HG03175 (cell line): ENCODE measurements around the gene PIGQ.

Source experiments
- ATAC-seq: cut with Tn5 transposase; IDR thresholded peaks from one replicate; pipeline ENCODE4 v1.9.1; 2021; ENCODE audit warnings: mild to moderate bottlenecking, moderate library complexity; ENCODE audit not compliant: unreplicated experiment

The PIGQ gene

GRCh38 chr16:554640-555365 lies 15.0 kb upstream of the PIGQ start:
- ATAC-seq = no peak

DNA sequence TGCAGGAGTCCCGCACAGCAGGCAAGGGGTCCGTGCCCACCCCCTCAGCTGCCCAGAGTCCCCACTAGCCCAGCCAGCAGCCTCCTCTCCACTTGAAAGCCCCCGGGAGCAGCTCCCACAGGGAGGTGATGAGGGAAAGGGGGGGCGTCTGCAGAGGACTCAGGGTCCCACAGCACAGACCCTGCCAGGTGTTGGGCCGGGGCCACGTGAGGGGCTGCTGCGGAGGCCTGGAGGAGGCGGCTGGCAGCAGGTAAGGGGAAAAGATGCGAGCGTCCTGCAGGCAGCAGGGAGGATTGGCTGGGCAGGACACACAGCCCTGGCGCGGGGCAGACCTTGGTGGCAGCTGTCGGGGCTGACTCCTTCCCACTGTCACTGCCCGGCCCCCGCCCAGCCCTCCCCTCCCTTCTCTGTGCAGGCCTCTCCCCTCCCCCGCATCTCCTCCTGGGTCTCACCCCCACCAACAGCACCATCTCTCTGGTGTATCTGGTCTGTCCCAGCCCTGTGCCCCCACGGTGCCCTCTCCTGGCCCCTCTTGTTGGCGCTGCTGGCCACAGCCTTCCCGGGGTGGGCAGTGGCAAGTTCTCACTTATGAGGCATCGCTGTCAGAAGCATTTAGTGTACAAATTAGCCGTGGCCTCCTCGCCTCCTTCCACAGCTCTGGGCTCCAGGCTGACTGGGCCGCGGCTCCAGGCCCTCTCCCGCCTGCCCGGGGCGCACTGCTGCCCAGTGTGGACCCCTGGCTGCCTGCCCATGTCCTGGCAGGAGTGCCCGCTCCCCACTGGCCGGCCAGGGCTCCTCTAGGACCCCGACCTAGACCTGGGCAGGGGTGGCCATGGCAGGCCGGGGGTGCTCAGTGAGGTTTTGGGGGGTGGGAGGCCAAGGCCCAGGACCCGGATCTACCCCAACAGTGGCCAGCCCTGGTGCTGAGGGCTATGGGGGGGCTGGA lies 14.0 kb upstream of the PIGQ start:
- ATAC-seq = no peak

DNA sequence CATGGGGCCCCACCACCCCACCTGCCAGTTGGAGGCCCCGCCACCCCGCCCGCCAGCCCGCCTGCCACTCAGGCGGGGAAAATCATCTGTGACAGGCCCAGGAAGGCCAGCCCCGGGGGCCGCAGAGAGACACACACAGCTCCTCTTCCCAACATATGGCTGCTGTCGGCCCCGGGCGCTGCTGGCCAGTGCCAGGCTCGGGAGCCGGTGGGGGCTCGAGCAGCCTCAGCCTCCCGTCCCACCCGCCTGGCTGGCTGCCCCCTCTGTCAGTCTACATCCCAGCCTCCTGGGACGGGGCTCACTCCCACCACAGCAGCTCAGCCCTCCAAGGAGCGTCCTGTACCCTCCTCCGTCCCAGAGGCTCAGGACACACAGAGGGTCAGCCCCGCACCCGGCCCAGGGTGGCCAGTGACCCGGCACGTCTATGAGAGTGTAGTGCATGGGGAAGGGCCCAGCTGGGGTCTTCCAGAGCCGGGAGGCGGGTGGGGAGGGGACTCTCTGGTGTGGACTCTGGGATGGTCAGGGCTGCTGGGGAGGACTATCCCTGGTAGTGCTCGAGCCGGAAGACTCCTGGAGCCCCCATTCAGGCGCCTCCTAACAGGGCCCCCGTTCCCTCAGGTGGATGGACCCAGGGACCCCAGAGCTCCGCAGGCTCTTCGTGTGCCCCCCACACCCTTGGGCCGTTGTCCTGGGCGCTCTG lies 13.1 kb upstream of the PIGQ start:
- no peak for ATAC-seq

GRCh38 chr16:557463-558297 lies 12.1 kb upstream of the PIGQ start:
- ATAC-seq = no peak

DNA sequence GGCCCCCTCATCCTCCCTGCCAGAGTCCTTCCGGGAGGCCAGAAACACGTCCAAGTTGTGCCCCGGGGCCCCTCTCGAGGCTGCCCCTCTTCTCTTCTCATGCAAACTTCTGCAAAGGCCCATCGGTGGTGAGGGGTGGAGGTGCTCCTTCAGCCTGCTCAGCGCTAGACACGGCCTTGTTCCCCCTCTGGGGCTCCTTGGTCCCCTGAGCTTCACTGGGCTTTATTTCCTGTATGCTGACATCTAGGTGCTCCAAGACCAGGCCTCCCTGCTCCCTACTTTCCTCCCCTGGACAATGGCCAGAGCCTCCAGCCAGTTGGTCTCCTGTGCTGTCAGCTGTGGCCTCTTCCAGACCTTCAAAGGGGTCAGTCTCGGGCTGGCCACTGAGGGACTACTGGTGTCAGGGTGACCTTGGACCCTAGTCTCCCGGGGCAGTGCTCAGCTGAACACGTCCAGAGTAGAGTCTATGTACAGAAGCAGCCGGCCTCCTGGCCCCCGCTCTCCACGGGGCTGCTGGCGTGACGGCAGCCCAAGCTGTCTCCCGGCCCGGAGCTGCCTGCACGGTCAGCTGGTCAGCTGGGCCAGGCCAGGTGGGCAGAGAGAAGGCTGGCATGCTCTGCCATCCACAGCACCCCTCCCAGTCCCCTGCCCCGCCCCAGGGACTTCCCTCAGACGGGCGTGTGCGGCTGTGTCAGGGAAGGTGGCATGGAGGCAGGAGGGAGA lies 11.3 kb upstream of the PIGQ start:
- no peak for ATAC-seq

- ATAC-seq = no peak
These were observed 10.8 kb upstream of the PIGQ start for GRCh38 chr16:559021-559380.

GRCh38 chr16:559411-560203 lies 10.2 kb upstream of the PIGQ start:
- ATAC-seq = no peak

DNA sequence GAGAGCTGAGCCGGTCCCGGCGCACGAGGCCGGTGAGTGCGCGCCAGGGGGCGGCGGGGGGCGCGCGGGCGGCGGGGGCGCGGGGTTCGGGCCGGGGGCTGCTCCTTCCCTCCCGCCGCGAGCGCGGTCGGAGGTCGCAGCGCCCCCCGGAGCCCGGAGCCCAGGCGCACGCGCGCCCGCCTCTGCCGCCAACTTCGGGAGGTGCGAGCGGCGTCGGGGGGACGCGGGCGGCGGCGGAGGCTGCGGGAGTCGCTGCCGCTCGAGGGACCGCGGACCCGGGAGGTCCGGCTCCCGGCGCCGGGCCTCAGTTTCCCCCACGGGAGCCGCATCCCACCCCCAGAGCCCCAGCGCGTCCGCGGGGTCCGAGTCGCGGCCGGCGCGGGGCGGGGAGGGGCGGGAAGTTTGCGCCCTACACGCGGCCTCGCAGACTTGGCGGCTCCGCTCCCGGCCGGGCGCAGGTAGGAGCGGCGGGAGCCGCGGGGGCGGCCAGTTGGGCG lies 9.5 kb upstream of the PIGQ start, which contains the start of gene PRR35:
Gene PRR35, plus strand, starts transcription at position 191 of the 497 bp plus-strand sequence. CDS start 2,901 bp downstream, outside the sequence.
- no peak for ATAC-seq

- no peak for ATAC-seq
These were observed 8.9 kb upstream of the PIGQ start for GRCh38 chr16:560701-561412.

DNA sequence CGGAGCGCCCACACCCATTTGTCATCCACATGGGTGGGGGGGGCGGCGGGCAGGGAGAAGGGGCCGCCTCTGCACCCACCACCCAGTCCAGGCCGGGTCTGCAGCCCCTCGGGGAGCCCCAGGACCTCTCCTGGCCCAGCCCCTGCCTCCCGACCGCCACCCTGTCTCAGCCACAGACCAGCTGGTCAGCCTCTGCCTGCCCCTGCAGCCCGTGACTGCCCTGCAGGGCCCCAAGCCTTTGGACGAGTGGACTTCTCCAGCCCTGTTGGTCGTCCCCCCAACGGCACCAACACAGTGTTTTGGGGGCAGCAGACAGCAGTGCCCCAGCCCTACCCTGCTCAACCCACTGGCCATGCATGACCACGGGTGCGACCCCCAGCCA lies 8.4 kb upstream of the PIGQ start:
- no peak for ATAC-seq

DNA sequence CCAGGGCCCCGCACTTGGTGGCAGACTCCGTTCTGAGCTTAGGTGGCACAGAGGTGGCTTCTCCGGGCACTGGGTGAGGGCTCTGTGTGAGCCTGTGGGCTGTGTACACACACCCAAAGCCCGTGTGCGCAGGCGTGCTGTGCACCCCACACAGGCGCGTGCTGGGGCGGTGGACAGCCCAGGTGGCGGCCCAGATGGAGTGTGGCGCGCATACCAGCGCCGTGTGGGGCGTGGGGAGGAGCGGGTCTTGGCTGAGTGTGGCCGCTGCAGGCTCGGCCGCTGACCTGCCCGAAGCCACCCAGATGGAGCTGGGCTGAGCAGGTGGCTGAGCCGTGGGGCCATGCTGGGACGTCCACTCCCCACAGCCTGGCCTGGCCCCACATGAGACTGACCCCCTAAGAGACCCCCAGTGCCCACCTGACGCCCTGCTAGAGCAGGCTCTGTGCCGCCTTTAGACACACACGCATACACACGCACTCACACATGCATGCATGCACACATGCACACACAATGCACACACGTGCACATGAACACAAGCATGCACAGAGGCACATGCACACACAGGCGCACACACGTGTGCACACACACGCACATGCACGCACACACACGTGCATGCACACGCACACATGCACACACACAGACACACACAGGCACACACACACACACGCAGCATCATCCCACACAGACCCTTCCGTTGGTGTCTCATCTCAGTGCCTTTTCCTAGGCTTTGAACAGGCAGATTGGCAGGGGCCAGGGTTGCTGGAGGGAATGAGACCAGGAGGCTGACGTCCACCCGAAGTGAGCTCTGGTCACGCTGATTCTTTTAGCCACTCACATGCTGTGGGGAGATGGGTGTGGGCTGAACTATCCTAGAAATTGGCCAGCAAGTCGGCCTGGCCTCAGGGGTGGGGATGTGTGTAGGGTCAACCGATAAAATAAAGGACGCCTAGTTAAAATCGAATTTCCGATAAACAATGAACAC lies 7.5 kb upstream of the PIGQ start:
- no peak for ATAC-seq

DNA sequence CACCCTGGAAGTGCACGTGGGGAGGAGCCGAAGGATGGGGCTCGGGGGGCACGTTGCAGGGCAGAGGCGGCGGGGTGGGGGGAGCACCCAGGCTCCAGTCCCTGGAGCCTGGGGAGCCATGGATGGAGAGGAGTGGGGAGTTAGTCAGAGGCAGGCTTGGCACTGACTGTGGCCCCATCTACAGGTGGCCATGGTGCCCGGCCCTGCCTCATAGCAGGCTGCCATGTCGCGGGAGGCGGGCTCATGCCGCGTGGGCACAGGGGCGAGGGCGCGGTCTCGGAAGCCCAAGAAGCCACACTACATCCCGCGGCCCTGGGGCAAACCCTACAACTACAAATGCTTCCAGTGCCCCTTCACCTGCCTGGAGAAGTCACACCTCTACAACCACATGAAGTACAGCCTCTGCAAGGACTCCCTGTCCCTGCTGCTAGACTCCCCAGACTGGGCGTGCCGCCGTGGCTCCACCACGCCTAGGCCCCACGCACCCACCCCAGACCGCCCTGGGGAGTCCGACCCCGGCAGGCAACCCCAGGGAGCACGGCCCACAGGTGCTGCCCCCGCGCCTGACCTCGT lies 6.6 kb upstream of the PIGQ start:
- ATAC-seq = no peak

DNA sequence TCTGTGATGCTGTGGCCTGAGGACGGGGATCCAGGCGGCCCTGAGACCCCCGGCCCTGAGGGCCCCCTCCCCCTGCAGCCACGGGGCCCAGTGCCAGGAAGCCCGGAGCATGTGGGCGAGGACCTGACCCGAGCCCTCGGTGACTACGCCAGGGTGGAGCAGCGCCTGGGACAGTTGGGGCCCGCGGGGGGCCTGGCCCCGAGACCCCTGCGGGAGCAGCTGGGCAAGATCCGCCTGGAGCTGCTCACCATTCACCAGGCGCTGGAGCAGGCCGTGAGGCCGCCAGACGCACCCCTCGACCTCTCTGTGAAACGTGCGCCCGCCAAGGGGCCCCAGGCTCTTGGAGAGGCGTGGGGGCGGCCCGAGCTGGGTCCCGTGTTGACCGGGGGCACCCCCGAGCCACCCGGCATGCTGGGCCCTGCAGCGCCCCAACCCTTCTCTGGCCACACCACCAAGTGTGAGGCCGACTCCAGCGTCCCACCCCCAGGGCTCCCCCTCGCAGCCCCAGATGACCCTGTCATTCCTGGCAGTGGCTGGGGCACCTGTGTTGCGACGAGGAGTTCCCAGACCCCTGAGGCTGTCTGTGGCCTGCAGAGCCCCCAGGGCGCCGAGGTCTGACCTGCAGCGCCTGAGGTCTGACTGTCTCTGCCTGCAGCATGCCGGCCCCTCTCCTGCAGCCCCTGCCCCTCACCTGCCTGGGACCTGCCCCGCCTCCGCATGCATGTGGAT lies 4.9 kb upstream of the PIGQ start:
- no peak for ATAC-seq

GRCh38 chr16:565419-566330 lies 4.1 kb upstream of the PIGQ start:
- ATAC-seq = no peak
